Small intestine (tissue), 7 donors: Measurements from ENCODE around the gene STX7. TPM values are rescaled to one million over a fixed set of nuclear protein-coding genes. Genes with fewer than 3 reads are reported as not detected.
"Not testable (repeated sequence)": the region's sequence is repeated elsewhere in the genome, so short reads cannot be mapped to it uniquely, and the experiment has no call there.

Experiments used
- DNase-seq, 2 donors: peaks; one replicate each; pipeline versions ENCODE4 v3.0.0 to v3.0.0-alpha.2; 2013
- FAIRE-seq: peaks from 2 replicates; lab custom pipeline; 2012; peaks lifted over from hg19 to GRCh38; lab: Jason Lieb, UNC
- H3K27ac ChIP-seq, 3 donors: one replicate each; pipeline ENCODE4 v1.5.1; 2013; ENCODE audit warnings: low read length in 2 of 3, mild to moderate bottlenecking in 2 of 3, control low read depth in 1 of 3, inconsistent platforms in 1 of 3, low read depth in 1 of 3, moderate library complexity in 1 of 3
- H3K27me3 ChIP-seq, 3 donors: one replicate each; pipeline ENCODE4 v1.6.1; 2013; ENCODE audit warnings: low read length in 3 of 3, inconsistent platforms in 1 of 3; ENCODE audit not compliant: control insufficient read depth in 3 of 3, insufficient read depth in 3 of 3
- H3K36me3 ChIP-seq, 3 donors: one replicate each; pipeline ENCODE4 v1.6.1; 2013; ENCODE audit warnings: low read length in 3 of 3, inconsistent platforms in 1 of 3, low read depth in 1 of 3, mild to moderate bottlenecking in 1 of 3, moderate library complexity in 1 of 3; ENCODE audit not compliant: control insufficient read depth in 3 of 3, insufficient read depth in 2 of 3
- H3K4me1 ChIP-seq, 3 donors: one replicate each; pipeline ENCODE4 v1.6.1; 2013; ENCODE audit warnings: low read length in 2 of 3, inconsistent platforms in 1 of 3, low read depth in 1 of 3, mild to moderate bottlenecking in 1 of 3, moderate library complexity in 1 of 3; ENCODE audit not compliant: control insufficient read depth in 3 of 3, insufficient read depth in 2 of 3
- H3K4me3 ChIP-seq, 3 donors: one replicate each; pipeline ENCODE4 v1.5.1; 2013; ENCODE audit warnings: low read length in 3 of 3, control low read depth in 1 of 3, inconsistent platforms in 1 of 3, low read depth in 1 of 3, mild to moderate bottlenecking in 1 of 3, moderate library complexity in 1 of 3
- H3K9me3 ChIP-seq, 2 donors: one replicate each; pipeline ENCODE4 v1.6.1; 2013; ENCODE audit warnings: low read depth in 1 of 2, low read length in 1 of 2; ENCODE audit not compliant: control insufficient read depth in 2 of 2, insufficient read depth in 1 of 2
- WGBS, 3 donors: extraction: QIAGEN DNeasy Blood & Tissue Kit; methylation state at CpG; one replicate each; pipeline ENCODE4 v1.1.7; 2013; 5-methylcytosine and 5-hydroxymethylcytosine counted together
- polyA plus RNA-seq, 4 donors: library from polyadenylated mRNA; stranded (reverse) in 3 of 4; unstranded in 1 of 4; fragments of 200-250 nt in 3 of 4; fragments of 120-200 nt in 1 of 4; gene quantifications; one replicate each; pipeline versions ENCODE4 v1.2.1 to v1.2.3, GENCODE V29; 2013
- donor health status: healthy with polysubstance abuse.
- donor health status: control.
- donor health status: control.
- donor health status: Bipolar disorder and iron deficiency.
- donor health status: healthy.

STX7 gene
- polyA plus RNA-seq, 4 donors: 24.7 to 91.8 (median 34.6) TPM

GRCh38 chr6:132537145-132537544, 24.2 kb upstream of the STX7 start:
- DNase-seq: no peak
- Histone ChIP-seq H3K4me3 (no peak overlapping the region), H3K9me3 (peaks cover 0 to 3% of the 10 kb centered on the region in 2 donors), H3K27ac (no peak overlapping the region), H3K4me1 (no peaks in the 10 kb centered on the region), H3K36me3 (no peaks in the 10 kb centered on the region), H3K27me3 (no peaks in the 10 kb centered on the region)
- WGBS, 3 donors: 88 to 93% (median 91%) methylated on average over 3 of the region's 3 CpGs
- FAIRE-seq: no peak

GRCh38 chr6:132534546-132534945, 21.6 kb upstream of the STX7 start:
- not testable (repeated sequence) for H3K36me3 ChIP-seq, H3K27me3 ChIP-seq, DNase-seq, H3K27ac ChIP-seq, FAIRE-seq, H3K4me1 ChIP-seq, H3K9me3 ChIP-seq, H3K4me3 ChIP-seq
- WGBS, 3 donors: 75 to 83% (median 78%) methylated on average over 2 of the region's 2 CpGs

GRCh38 chr6:132530293-132530974, 17.5 kb upstream of the STX7 start:
- H3K9me3 ChIP-seq: peaks cover 0 to 3% of the 10 kb centered on the region in 2 donors
- H3K4me3 ChIP-seq: peak overlapping the region in 1 of 3 donors; percentile 39
- DNase-seq (peak; percentile 79 to 82), FAIRE-seq (peak; percentile 97)
- H3K36me3 ChIP-seq: no peaks in the 10 kb centered on the region
- H3K27ac ChIP-seq: no peak overlapping the region
- WGBS, 3 donors: 4 to 12% (median 10%) methylated on average over 9 of the region's 9 CpGs
- H3K27me3 ChIP-seq: no peaks in the 10 kb centered on the region
- H3K4me1 ChIP-seq: peaks cover 0 to 3% (median 0%) of the 10 kb centered on the region in 3 donors

- Histone ChIP-seq H3K4me1 (peaks cover 0 to 3% (median 0%) of the 10 kb centered on the region in 3 donors), H3K27me3 (no peaks in the 10 kb centered on the region), H3K9me3 (peaks cover 0 to 3% of the 10 kb centered on the region in 2 donors), H3K36me3 (no peaks in the 10 kb centered on the region), H3K27ac (no peak overlapping the region), H3K4me3 (no peak overlapping the region)
- peak; percentile 38 to 88 for DNase-seq
- no peak for FAIRE-seq
- 28 to 60% (median 48%) methylated on average over 6 of the region's 6 CpGs for WGBS, 3 donors
Observed at GRCh38 chr6:132527791-132528190, 14.9 kb upstream of the STX7 start.

- Histone ChIP-seq H3K9me3 (peaks cover 0 to 3% of the 10 kb centered on the region in 2 donors), H3K4me1 (peaks cover 0 to 3% (median 0%) of the 10 kb centered on the region in 3 donors), H3K27ac (no peak overlapping the region), H3K4me3 (no peak overlapping the region), H3K27me3 (no peaks in the 10 kb centered on the region), H3K36me3 (no peaks in the 10 kb centered on the region)
- WGBS, 3 donors: 70 to 79% (median 77%) methylated on average over 2 of the region's 2 CpGs
- FAIRE-seq: no peak
- DNase-seq: no peak
Observed at GRCh38 chr6:132526461-132526860, 13.5 kb upstream of the STX7 start.

GRCh38 chr6:132525866-132526265, 12.9 kb upstream of the STX7 start:
- no peaks in the 10 kb centered on the region for H3K27me3 ChIP-seq
- FAIRE-seq (no peak), DNase-seq (no peak)
- peaks cover 0 to 3% (median 0%) of the 10 kb centered on the region in 3 donors for H3K4me1 ChIP-seq
- H3K27ac ChIP-seq: no peak overlapping the region
- WGBS, 3 donors: 77 to 98% (median 91%) methylated on average over 4 of the region's 4 CpGs
- H3K36me3 ChIP-seq: no peaks in the 10 kb centered on the region
- no peak overlapping the region for H3K4me3 ChIP-seq
- peaks cover 0 to 3% of the 10 kb centered on the region in 2 donors for H3K9me3 ChIP-seq

GRCh38 chr6:132524646-132525045, 11.7 kb upstream of the STX7 start:
- Histone ChIP-seq H3K27ac (no peak overlapping the region), H3K4me1 (peaks cover 0 to 3% (median 0%) of the 10 kb centered on the region in 3 donors), H3K9me3 (peaks cover 0 to 3% of the 10 kb centered on the region in 2 donors), H3K27me3 (no peaks in the 10 kb centered on the region), H3K36me3 (no peaks in the 10 kb centered on the region), H3K4me3 (no peak overlapping the region)
- FAIRE-seq (no peak), DNase-seq (no peak)
- 80 to 92% (median 90%) methylated on average over 5 of the region's 5 CpGs for WGBS, 3 donors

GRCh38 chr6:132520953-132521352, 8.0 kb upstream of the STX7 start:
- Histone ChIP-seq H3K4me1 (no peaks in the 10 kb centered on the region), H3K27me3 (no peaks in the 10 kb centered on the region), H3K4me3 (no peak overlapping the region), H3K9me3 (peaks cover 0 to 3% of the 10 kb centered on the region in 2 donors), H3K36me3 (no peaks in the 10 kb centered on the region), H3K27ac (no peak overlapping the region)
- DNase-seq (no peak), FAIRE-seq (no peak)
- 49 to 64% (median 51%) methylated on average over 2 of the region's 2 CpGs for WGBS, 3 donors
